Measurements from ENCODE around the gene ACER3. TPM values are rescaled to one million over a fixed set of nuclear protein-coding genes. Genes with fewer than 3 reads are reported as not detected.
"Not testable (repeated sequence)": the region's sequence is repeated elsewhere in the genome, so short reads cannot be mapped to it uniquely, and the experiment has no call there.

ACER3 gene
- total RNA-seq, 1 donor from 2014 or later, result 16.2 TPM

- no peak for TF ChIP-seq POLR2AphosphoS5 (IDR thresholded peaks at IDR 0.05; ENCODE audit: insufficient read depth in 1 of 2, low read depth in 1 of 2)
- TF ChIP-seq, protein P1, sequence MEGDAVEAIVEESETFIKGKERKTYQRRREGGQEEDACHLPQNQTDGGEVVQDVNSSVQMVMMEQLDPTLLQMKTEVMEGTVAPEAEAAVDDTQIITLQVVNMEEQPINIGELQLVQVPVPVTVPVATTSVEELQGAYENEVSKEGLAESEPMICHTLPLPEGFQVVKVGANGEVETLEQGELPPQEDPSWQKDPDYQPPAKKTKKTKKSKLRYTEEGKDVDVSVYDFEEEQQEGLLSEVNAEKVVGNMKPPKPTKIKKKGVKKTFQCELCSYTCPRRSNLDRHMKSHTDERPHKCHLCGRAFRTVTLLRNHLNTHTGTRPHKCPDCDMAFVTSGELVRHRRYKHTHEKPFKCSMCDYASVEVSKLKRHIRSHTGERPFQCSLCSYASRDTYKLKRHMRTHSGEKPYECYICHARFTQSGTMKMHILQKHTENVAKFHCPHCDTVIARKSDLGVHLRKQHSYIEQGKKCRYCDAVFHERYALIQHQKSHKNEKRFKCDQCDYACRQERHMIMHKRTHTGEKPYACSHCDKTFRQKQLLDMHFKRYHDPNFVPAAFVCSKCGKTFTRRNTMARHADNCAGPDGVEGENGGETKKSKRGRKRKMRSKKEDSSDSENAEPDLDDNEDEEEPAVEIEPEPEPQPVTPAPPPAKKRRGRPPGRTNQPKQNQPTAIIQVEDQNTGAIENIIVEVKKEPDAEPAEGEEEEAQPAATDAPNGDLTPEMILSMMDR (IDR thresholded peaks at IDR 0.05), result no peak
- TF ChIP-seq POLR2A (IDR thresholded peaks at IDR 0.05), result no peak
- Histone ChIP-seq H3K27ac (no peak overlapping the region), H3K27me3 (no peaks in the 10 kb centered on the region), H3K36me3 (no peaks in the 10 kb centered on the region), H3K4me3 (no peak overlapping the region), H3K9me3 (peaks cover 6% of the 10 kb centered on the region), H3K4me1 (no peaks in the 10 kb centered on the region)
- DNase-seq (ENCODE audit: extremely low spot score in 2 of 2), result no peak
- intact Hi-C loops (cut with DNase I), result no loop called here
Measured at GRCh38 chr11:76946223-76946622, 85.5 kb downstream of the ACER3 start.

DNA sequence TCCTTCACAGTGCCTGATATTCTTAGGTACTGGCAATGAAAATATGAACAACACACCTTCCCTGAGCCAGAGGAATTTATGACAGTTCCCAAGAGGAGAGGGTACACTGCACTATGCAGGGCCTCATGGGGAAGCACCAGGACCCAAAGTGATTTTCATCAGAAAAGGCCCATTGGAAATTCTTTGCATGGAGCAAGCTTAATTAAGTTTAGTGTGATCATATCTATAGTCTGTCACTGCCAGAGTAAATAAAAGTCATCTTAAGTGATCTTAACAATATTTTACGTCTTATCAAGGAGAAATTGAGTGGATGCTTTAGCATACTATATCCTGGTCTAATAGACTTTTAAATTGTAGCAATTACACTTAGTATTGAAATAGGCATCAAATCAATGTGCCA lies 86.5 kb downstream of the ACER3 start:
- intact Hi-C loops (cut with DNase I), result no loop called here
- H3K4me1 ChIP-seq, result no peaks in the 10 kb centered on the region
- TF ChIP-seq POLR2A (IDR thresholded peaks at IDR 0.05), result no peak
- TF ChIP-seq, protein P1 (IDR thresholded peaks at IDR 0.05), result no peak
- no peak for TF ChIP-seq POLR2AphosphoS5 (IDR thresholded peaks at IDR 0.05; ENCODE audit: insufficient read depth in 1 of 2, low read depth in 1 of 2)
- no peaks in the 10 kb centered on the region for H3K27me3 ChIP-seq
- no peaks in the 10 kb centered on the region for H3K36me3 ChIP-seq
- no peak overlapping the region for H3K27ac ChIP-seq
- H3K4me3 ChIP-seq, result no peak overlapping the region
- no peak for DNase-seq (ENCODE audit: extremely low spot score in 2 of 2)
- H3K9me3 ChIP-seq, result peaks cover 6% of the 10 kb centered on the region

GRCh38 chr11:76947800-76948199 lies 87.1 kb downstream of the ACER3 start:
- no peaks in the 10 kb centered on the region for H3K36me3 ChIP-seq
- no peak overlapping the region for H3K4me3 ChIP-seq
- no peaks in the 10 kb centered on the region for H3K4me1 ChIP-seq
- intact Hi-C loops (cut with DNase I), result no loop called here
- no peak for TF ChIP-seq POLR2AphosphoS5 (IDR thresholded peaks at IDR 0.05; ENCODE audit: insufficient read depth in 1 of 2, low read depth in 1 of 2)
- TF ChIP-seq, protein P1 (IDR thresholded peaks at IDR 0.05), result no peak
- no peak for TF ChIP-seq POLR2A (IDR thresholded peaks at IDR 0.05)
- H3K27ac ChIP-seq, result no peak overlapping the region
- H3K9me3 ChIP-seq, result peaks cover 6% of the 10 kb centered on the region
- DNase-seq (ENCODE audit: extremely low spot score in 2 of 2), result no peak
- H3K27me3 ChIP-seq, result no peaks in the 10 kb centered on the region

DNA sequence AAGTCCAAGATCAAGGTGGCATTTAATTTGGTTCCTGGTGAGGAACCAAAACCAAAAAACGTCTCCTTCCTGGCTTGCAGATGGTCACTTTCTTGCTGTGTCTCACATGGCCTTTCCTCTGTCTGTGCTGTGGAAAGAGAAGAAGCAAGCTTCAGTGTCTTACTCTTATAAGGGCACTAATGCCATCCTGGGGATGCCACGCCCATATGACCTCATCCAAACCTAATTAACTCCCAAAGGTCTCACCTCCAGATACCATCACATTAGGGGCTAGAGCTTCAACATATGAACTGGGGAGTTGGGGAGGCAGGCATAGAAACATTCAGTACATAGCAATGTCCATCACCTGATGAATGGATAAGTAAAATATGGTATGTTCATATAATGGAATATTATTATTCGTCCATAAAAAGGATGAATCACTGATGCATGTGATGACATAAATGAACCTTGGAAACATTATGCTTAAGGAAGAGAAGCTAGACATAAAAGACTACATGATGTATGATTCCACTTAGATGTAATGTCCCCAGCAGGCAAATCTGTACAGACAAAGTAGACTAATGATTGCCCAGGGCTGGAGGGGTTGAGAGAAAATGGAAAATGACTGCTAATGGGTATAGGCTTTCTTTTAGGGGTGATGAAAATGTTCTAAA lies 94.9 kb downstream of the ACER3 start:
- Histone ChIP-seq H3K4me3 (no peak overlapping the region), H3K27ac (no peak overlapping the region), H3K27me3 (no peaks in the 10 kb centered on the region), H3K36me3 (peaks cover 0 to 10% of the 10 kb centered on the region in 2 donors), H3K9me3 (no peaks in the 10 kb centered on the region), H3K4me1 (no peaks in the 10 kb centered on the region)
- DNase-seq (ENCODE audit: extremely low spot score in 2 of 2), result no peak
- intact Hi-C loops (cut with DNase I), result no loop called here
- TF ChIP-seq POLR2A (IDR thresholded peaks at IDR 0.05) (no peak), POLR2AphosphoS5 (IDR thresholded peaks at IDR 0.05; ENCODE audit: insufficient read depth in 1 of 2, low read depth in 1 of 2) (no peak)
- TF ChIP-seq, protein P1 (IDR thresholded peaks at IDR 0.05), result no peak

- no peaks in the 10 kb centered on the region for H3K4me1 ChIP-seq
- TF ChIP-seq, protein P1 (IDR thresholded peaks at IDR 0.05), result no peak
- no peak for TF ChIP-seq POLR2AphosphoS5 (IDR thresholded peaks at IDR 0.05; ENCODE audit: insufficient read depth in 1 of 2, low read depth in 1 of 2)
- no peak for TF ChIP-seq POLR2A (IDR thresholded peaks at IDR 0.05)
- no peaks in the 10 kb centered on the region for H3K9me3 ChIP-seq
- DNase-seq (ENCODE audit: extremely low spot score in 2 of 2), result no peak
- H3K27ac ChIP-seq, result no peak overlapping the region
- intact Hi-C loops (cut with DNase I), result no loop called here
- H3K27me3 ChIP-seq, result no peaks in the 10 kb centered on the region
- peaks cover 0 to 18% of the 10 kb centered on the region in 2 donors for H3K36me3 ChIP-seq
- no peak overlapping the region for H3K4me3 ChIP-seq
Measured at GRCh38 chr11:76962583-76963416, 102.1 kb downstream of the ACER3 start.

DNA sequence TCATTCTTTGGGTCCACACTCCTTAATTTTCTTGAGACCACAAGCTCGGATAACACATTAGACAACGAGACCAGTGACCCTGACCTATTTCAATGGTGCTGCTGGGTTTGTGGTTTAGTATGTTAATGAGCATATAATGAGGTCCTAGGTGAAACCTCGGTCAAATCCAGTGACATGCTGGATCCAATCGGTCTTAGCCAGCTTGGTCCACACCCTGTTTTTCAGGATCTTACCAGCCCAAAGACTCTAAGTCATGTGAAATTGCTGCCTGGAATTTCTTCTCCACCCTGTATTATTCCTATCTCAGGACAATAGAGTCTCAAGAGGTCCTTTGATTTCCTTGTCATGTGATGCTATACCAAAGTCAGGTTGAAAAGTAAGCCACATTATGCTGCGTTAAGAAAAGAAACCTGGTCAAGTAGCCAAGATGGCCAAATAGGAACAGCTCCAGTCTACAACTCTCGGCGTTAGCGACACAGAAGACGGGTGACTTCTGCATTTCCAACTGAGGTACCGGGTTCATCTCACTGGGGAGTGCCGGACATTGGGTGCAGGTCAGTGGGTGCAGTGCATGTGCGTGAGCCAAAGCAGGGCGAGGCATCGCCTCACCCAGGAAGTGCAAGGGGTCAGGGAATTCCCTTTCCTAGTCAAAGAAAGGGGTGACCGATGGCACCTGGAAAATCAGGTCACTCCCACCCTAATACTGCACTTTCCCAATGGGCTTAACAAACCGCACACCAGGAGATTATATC lies 102.9 kb downstream of the ACER3 start:
- H3K4me1 ChIP-seq; intact Hi-C loops (cut with DNase I); H3K27ac ChIP-seq; H3K27me3 ChIP-seq; DNase-seq (ENCODE audit: extremely low spot score in 2 of 2); H3K4me3 ChIP-seq; H3K9me3 ChIP-seq: not testable (repeated sequence)
- peaks cover 0 to 18% of the 10 kb centered on the region in 2 donors for H3K36me3 ChIP-seq
